Lower lobe of right lung (tissue), 2 donors: Measurements from ENCODE around the gene CNN2. TPM values are rescaled to one million over a fixed set of nuclear protein-coding genes. Genes with fewer than 3 reads are reported as not detected.
A peak's percentile ranks its signal among the peaks of the same experiment; 100 is the strongest.

Source experiments
- ATAC-seq, 2 donors: fragments of 200-7000 bp; cut with Tn5 transposase; one replicate each; pipeline ENCODE4 v1.9.1; 2020 to 2022; ENCODE audit warnings: mild to moderate bottlenecking in 2 of 2, moderate library complexity in 2 of 2
- DNase-seq: peaks from one replicate; pipeline ENCODE4 v3.0.0-alpha.2; 2020
- H3K27ac ChIP-seq: fragments of 200-600 bp; one replicate; pipeline ENCODE4 v1.8.0; 2022
- H3K27me3 ChIP-seq: fragments of 200-600 bp; one replicate; pipeline ENCODE4 v1.8.0; 2022; ENCODE audit warnings: low read depth
- H3K36me3 ChIP-seq: fragments of 200-600 bp; one replicate; pipeline ENCODE4 v1.8.0; 2022; ENCODE audit warnings: mild to moderate bottlenecking
- H3K4me1 ChIP-seq: fragments of 200-600 bp; one replicate; pipeline ENCODE4 v1.8.0; 2022
- H3K4me3 ChIP-seq: fragments of 200-600 bp; one replicate; pipeline ENCODE4 v1.8.0; 2022; ENCODE audit warnings: mild to moderate bottlenecking
- H3K9me3 ChIP-seq: fragments of 200-600 bp; one replicate; pipeline ENCODE4 v1.8.0; 2022
- intact Hi-C: fragments of 100-400 bp; cut with DNase I; formaldehyde crosslinking; loops from one replicate; pipeline ENCODE4 v1.11.0; 2022
- total RNA-seq: library from RNA; stranded (reverse); fragmentation: NEBNext Ultra II Directional; extraction: Animal tissue kit (Norgen Biotek cat#: 25700); gene quantifications from one replicate; pipeline ENCODE4 v1.2.1, GENCODE V29; 2021
- TF ChIP-seq, protein P1 (sequence below): fragments of 200-600 bp; IDR thresholded peaks from one replicate; pipeline ENCODE4 v1.8.0; 2022; ENCODE audit warnings: antibody characterized with exemption, mild to moderate bottlenecking
- donor health status: DM: no; HTN: yes; CAD: no; lungs with severe emphysema.

Gene CNN2
- total RNA-seq, 1 donor from 2014 or later, result 158 TPM

DNA sequence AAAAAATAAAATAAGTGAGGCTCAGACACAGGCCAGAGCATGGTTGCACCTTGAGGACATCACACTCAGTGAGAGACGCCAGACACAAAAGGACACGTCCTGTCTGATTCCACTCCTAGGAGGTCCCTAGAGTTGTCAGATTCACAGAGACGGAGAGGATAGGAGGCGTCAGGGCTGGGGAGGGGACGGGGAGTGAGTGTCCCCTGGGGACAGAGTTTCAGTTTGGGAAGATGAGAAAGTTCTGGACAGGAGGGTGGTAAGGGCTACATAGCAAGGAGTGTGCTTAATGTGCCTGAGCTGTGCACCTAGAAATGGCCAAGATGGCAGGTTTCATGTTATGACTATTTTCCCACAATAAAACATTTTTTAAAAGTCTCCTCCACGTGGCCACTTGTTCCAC lies 28.3 kb upstream of the CNN2 start:
- peaks cover 9% of the 10 kb centered on the region for H3K36me3 ChIP-seq
- intact Hi-C loops, result no loop called here
- H3K27me3 ChIP-seq, result peaks cover 76% of the 10 kb centered on the region
- TF ChIP-seq, protein P1, sequence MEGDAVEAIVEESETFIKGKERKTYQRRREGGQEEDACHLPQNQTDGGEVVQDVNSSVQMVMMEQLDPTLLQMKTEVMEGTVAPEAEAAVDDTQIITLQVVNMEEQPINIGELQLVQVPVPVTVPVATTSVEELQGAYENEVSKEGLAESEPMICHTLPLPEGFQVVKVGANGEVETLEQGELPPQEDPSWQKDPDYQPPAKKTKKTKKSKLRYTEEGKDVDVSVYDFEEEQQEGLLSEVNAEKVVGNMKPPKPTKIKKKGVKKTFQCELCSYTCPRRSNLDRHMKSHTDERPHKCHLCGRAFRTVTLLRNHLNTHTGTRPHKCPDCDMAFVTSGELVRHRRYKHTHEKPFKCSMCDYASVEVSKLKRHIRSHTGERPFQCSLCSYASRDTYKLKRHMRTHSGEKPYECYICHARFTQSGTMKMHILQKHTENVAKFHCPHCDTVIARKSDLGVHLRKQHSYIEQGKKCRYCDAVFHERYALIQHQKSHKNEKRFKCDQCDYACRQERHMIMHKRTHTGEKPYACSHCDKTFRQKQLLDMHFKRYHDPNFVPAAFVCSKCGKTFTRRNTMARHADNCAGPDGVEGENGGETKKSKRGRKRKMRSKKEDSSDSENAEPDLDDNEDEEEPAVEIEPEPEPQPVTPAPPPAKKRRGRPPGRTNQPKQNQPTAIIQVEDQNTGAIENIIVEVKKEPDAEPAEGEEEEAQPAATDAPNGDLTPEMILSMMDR, result no peak
- ATAC-seq (no peak), DNase-seq (no peak)
- peaks cover 26% of the 10 kb centered on the region for H3K4me1 ChIP-seq
- H3K27ac ChIP-seq, result no peak overlapping the region
- no peak overlapping the region for H3K4me3 ChIP-seq
- no peaks in the 10 kb centered on the region for H3K9me3 ChIP-seq

DNA sequence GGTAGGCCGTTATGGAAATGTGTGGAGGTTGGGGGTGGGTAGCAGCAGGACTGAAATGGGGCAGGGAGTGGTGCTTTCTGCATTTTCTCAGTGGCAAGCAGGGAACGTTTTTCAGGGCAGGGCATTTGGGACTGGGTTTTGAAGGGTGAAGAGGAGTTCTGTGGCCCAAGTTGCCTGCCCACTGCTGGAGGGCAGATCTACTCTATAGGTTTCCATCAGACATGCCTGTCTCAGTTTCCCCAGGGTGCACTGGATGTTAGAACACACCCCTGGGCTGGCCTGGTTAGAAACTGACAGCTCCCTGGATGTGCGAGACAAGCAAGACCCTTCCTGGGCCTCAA lies 27.1 kb upstream of the CNN2 start:
- Histone ChIP-seq H3K9me3 (no peaks in the 10 kb centered on the region), H3K27ac (no peak overlapping the region), H3K27me3 (peaks cover 82% of the 10 kb centered on the region), H3K4me3 (no peak overlapping the region), H3K36me3 (peaks cover 2% of the 10 kb centered on the region), H3K4me1 (peaks cover 26% of the 10 kb centered on the region)
- TF ChIP-seq, protein P1, result no peak
- DNase-seq (no peak), ATAC-seq (no peak)
- intact Hi-C loops, result no loop called here

DNA sequence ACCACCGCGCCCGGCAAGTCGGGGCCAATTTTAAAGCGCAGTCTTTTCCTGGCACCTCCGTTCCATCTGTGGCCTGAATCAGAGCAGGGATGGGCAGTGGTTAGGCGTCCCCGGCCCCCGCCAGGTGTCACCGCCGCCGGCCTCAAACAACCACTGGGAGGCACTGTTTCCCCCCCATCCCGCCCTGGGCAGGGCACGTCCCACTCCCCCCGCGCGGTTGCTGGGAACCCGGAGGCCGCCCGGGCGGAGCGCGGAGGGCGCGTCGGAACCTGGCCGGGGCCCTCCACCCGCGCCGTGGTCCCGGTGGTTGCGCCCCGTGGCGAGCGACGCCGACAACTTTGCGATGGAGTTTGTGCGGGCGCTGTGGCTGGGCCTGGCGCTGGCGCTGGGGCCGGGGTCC lies 26.3 kb upstream of the CNN2 start, which contains the start of gene GRIN3B:
TSS of gene GRIN3B (plus strand) at position 325 of the 400 bp plus-strand sequence. CDS start at position 344, 19 bp downstream.
- H3K4me3 ChIP-seq, result peak within 1 kb of the TSS; percentile 27
- intact Hi-C loops, result no loop called here
- no peaks in the 10 kb centered on the region for H3K36me3 ChIP-seq
- H3K9me3 ChIP-seq, result no peaks in the 10 kb centered on the region
- TF ChIP-seq, protein P1, result peak; percentile 51
- peaks cover 78% of the 10 kb centered on the region for H3K27me3 ChIP-seq
- no peak within 1 kb of the TSS for H3K27ac ChIP-seq
- ATAC-seq, result peak; percentile 32 to 35
- peaks cover 26% of the 10 kb centered on the region for H3K4me1 ChIP-seq
- peak; percentile 76 for DNase-seq

DNA sequence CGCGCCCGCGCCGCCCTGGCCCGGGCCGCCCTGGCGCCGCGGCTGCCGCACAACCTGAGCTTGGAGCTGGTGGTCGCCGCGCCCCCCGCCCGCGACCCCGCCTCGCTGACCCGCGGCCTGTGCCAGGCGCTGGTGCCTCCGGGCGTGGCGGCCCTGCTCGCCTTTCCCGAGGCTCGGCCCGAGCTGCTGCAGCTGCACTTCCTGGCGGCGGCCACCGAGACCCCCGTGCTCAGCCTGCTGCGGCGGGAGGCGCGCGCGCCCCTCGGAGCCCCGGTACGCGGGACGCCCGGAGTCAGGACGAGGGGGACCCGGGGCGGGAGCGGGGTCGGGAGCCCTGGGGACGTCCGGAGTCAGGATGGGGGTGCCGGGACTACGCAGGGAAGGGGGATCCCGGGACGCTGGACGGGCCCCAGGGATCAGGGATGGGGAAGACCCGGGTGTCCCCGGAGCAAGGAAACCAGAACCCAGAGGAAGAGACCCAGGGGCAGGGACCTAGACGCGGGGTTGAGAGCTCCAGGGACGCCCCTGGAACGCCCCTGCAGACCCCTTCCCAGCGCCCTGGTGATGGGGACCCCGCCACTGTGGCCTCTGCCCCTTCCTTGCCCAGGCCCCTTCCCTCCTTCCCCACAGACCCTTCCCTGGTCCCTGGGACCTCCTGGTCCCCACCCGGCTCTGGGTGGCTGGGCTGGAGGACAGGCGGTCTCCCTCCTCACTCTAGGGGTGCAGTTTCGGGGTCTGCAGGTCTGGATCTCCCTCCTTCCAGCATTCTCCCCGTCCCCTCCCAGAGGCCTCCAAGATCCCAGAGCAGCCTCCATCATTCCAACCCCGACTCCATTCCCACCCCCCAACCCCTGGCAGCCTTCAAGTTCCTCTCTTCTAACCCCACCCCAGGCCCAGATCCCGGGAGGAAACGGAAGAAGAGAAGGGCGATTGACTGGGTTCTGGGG lies 25.5 kb upstream of the CNN2 start:
- H3K9me3 ChIP-seq, result no peaks in the 10 kb centered on the region
- H3K27me3 ChIP-seq, result peaks cover 71% of the 10 kb centered on the region
- TF ChIP-seq, protein P1, result no peak
- DNase-seq (no peak), ATAC-seq (no peak)
- H3K36me3 ChIP-seq, result no peaks in the 10 kb centered on the region
- peaks cover 21% of the 10 kb centered on the region for H3K4me1 ChIP-seq
- peak overlapping the region; percentile 11 for H3K4me3 ChIP-seq
- intact Hi-C loops, result no loop called here
- H3K27ac ChIP-seq, result no peak overlapping the region

DNA sequence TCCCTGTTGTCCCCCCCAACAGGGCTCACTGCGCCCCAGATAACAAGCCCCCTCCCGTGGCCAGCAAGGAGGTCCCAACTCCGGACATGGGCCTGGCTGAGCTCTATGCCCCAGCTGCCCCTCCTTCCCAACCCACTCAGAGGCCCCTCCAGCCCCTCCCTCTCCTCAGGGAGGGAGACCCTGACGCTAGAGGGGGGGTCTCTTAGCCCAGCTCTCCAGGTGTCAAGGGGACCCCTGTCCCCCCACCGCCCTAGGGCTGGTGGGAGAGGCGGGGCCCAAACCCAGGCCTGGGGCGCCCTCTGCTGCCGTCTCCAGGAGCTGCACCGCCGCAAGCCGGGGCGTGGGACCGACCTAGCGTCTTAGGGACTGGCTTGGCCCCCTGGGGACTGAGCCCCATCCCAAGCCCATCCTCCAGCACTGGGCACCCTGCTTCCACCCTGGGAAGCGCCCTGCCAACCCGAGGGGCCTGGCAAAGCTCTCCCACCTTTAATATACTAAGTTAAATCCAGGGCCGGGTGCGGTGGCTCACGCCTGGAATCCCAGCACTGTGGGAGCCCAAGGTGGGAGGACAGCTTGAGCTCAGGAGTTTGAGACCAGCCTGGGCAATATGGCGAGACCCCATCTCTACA lies 24.8 kb upstream of the CNN2 start:
- H3K4me1 ChIP-seq, result peaks cover 14% of the 10 kb centered on the region
- no peaks in the 10 kb centered on the region for H3K36me3 ChIP-seq
- H3K4me3 ChIP-seq, result no peak overlapping the region
- TF ChIP-seq, protein P1, result peak; percentile 95
- DNase-seq (peak; percentile 83), ATAC-seq (peak; percentile 79)
- H3K27ac ChIP-seq, result no peak overlapping the region
- H3K27me3 ChIP-seq, result peaks cover 63% of the 10 kb centered on the region
- intact Hi-C loops, result no loop called here
- H3K9me3 ChIP-seq, result no peaks in the 10 kb centered on the region
